GM18498 (cell line): Measurements from ENCODE around the gene DOCK2.
A peak's percentile ranks its signal among the peaks of the same experiment; 100 is the strongest.
"Not testable (repeated sequence)": the region's sequence is repeated elsewhere in the genome, so short reads cannot be mapped to it uniquely, and the experiment has no call there.

Experiments used
- ATAC-seq: cut with Tn5 transposase; IDR thresholded peaks from one replicate; pipeline ENCODE4 v1.9.1; 2021; ENCODE audit warnings: mild to moderate bottlenecking, moderate library complexity; ENCODE audit not compliant: unreplicated experiment

The DOCK2 gene

DNA sequence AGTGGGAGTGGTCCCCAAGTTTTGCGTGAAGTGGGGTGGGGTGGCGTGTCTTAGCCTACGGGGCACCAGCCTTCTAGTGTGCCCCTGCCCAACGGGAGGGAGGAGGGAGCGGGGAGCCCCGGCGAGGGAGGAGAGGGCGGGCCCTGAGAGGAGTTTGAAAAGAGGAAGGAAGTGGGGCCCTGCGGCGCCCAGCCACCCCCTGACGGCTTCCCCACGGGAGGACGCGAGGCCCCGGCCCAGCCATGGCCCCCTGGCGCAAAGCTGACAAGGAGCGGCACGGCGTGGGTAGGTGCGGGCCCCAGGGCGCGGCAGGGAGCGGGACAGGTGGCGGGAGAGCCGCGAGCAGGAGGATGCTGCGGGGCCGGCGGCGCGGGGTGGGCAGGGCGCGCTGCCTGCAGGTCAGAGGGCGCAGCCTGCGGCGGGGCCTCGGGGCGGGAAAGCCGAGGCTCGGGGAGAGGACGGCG, at the start of gene DOCK2:
Gene DOCK2 (plus strand): TSS at position 191 of the 464 bp plus-strand sequence. CDS start 52 bp downstream, at position 243.
- peak; percentile 94 for ATAC-seq

DNA sequence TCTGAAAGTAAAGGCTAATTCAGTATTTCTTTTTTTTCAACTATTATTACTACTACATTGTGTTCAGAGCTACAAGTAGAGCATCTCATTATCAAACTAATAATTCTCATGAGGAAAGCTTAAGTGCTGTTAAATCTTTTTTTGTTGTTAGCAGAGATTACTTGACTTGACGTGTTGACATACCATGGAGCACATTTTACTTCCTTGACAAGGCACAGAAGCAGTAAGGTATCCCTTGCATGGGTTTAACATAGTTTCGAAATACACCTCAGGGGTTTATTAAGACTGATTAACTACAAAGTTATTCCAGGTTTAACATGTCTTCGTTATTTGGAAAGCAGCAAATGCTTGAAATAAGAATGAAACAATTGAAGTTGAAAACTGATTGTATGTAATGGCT, 46.5 kb upstream of the DOCK2 start:
- no peak for ATAC-seq

DNA sequence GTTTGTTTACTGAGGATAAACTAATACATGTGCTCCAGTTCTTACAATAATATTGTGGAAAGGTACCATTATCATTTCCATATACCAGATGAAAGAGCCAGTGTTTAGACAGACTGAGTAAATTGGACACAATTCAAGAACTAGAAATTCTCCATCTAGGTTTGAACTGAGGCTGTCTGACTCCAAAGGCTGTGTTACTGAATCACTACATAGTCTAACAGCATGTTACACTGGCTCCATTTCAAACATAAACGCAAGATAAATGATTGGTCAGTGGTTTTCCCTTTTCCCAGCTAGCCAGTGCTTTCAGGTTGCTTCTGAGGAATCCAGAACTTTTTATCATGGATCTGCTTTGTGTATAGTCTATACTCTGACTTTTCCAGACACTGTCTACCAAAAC, 45.4 kb upstream of the DOCK2 start:
- no peak for ATAC-seq

DNA sequence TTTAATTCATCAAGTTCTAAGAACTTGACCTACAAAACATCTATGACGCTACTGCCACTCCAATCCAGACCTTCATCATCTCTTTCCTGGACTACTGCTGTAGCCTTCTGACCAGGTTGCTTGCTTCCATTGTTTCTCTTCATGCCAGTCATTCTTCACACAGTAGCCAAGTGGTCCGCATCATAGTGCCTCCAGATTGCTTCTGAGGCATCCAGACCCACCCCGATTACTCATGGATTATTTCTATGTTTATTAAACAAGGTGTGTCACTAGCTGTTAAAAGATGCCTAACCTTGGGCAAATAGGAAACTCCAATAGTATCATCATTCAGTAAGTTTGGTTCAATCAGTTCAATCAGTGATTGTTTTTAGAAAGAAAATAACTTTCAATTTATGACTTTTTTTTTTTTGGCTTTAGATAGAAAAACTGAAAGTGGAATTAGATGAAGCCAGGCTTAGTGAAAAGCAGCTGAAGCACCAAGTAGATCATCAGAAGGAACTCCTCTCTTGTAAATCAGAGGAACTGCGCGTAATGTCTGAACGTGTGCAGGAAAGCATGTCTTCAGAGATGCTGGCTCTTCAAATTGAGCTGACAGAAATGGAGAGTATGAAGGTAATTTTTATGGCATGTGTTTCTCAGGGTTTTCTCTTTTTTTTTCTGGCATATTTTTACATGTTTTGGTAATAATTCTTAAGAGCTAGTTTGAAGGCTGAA, 44.0 kb upstream of the DOCK2 start:
- no peak for ATAC-seq

DNA sequence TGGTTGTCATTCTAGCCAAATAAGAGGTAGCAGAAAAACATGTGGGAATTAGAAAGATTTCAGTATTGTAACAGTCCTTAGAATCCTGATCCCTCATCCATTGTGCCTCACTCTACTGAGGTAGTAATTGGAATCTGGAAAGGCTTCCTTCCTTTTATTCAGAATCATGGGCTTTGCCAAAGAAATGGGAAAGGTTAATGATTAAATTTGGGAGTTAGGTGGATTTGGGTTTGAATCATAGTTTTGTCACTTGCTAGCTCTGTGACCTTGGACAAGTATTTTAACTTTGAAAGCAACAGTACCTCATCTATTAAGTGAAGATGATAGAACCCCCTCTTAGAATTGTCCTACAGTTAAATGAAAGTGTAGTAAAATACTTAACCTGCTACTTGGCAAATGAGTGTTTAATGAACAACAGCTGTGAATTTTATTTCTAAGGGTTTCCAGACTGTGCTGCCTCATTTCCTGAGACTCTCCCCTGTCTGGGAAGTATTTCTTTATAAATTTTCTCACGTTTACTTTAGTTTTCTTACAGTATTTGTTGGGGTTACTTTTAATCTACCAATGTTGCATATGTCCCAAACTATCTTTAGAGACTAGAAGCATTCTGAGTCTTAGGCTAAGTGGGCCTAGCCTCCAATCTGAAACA, 41.8 kb upstream of the DOCK2 start:
- ATAC-seq: no peak

DNA sequence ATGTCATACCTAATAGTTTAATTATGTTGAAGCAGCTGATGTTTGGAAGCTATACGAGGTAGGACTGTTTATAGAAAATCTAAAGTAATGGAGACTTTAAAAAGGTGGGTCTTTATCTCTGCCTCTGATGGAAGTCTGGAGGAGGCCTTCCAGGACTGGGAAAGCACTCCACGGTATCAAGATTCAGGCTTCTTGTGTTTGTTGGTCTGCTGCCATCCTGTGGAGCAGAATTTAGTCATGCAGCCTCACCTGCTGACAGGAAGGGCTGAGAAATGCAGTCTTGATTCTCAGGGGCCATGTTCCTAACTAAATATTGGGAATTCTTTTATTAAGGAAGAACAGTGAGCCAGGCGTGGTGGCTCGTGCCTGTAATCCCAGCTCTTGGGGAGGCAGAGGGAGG, 37.6 kb upstream of the DOCK2 start:
- ATAC-seq: no peak

DNA sequence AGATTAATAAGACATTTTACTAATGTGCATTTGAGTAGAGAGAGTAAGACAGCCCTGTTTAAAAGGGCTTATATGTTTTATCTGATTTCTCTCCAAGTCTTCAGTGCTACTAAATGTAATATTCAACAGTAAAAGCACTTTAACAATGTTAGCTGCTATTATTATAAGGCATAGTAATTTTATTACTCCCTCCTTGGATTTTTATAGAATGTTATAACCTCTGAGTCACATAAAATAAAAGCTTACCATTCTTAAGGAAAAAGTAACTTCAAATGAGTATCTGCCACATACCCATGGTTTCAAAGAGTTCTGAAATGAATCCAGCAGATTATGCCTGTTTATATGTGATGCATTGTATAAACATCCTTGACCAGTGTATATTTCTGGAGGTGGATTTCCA, 34.5 kb upstream of the DOCK2 start:
- no peak for ATAC-seq

DNA sequence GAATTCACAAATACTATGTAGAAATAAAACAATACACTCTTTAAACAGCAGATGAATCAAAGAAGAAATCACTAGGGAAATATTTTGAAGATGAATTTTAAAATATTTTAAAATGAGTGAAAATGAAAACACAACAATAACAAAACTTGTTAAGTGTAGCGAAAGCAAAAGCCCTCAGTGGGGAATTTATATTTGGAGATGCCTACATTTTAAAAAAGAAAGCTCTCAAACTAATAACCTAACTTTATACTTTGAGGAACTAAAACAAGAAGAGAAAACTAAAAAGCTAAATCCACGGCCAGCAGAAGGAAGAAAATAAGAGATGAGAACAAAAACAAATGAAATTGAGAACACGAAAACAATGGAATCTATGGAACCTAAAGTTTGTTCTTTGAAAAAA, 30.8 kb upstream of the DOCK2 start:
- no peak for ATAC-seq

DNA sequence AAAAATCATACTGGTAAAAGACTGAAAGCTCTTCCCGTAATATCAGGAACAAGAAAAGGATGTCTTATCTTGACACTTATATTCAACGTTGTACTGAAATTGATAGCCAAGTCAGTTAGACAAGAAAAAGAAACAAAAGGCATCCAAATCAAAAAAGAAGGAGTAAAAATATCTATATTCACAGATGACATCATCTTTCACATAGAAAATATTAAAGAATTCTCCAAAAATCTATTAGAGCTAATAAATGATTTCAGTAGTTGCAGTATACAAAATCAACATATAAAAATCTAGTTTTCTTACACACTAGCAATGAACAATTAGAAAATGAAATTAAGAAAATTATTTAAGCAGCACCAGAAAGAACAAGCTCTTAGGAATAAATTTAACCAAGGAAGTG, 29.2 kb upstream of the DOCK2 start:
- ATAC-seq: no peak

DNA sequence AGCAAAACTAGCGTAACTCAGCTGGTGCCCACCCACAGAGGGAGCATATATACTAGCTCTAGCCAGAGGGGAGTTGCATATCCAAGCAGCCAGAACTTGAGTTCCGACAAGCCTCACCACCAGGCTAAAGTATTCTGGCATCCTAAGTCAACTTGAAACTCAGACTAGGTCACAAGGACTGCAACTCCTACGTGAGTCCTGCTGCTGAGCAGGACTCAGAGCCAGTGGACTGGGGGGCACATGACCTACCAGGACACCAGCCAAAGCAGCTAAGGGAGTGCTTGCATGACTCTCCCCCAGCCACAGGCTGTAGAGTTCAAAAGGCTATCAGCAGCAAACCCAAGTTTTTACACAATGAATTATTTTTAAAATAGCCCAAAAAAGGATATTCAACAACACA, 27.4 kb upstream of the DOCK2 start:
- ATAC-seq: no peak

DNA sequence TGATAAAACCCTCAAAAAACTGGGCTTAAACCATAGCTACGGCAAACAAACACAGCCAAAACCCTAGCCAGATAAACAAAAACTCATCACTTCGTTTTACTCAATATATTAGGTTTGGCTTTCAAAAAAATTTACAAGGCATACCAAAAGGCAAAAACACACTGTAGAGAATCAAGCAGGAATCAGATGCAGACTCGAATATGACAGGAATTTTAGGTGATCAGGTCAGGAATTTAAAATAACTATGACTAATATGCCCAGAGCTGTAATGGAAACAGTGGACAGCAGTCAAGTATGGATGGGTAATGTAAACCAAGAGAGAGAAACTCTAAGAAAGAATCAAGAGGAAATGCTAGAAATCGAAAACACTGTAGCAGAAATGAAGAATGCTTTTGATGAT, 26.5 kb upstream of the DOCK2 start:
- ATAC-seq: no peak

DNA sequence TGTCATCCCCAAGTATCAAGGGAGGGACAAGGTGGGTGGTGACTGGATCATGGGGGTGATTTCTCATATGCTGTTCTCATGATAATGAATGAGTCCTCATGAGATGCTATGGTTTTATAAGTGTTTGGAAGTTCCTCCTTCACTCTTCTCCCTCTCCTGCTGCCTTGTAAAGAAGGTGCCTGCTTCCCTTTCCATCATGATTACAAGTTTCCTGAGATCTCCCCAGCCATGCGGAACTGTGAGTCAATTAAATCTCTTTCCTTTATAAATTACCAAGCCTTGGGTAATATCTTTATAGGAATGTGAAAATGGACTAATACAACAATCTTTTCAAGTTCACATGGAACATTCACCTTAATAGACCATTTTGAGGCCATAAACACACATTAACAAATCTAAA, 21.5 kb upstream of the DOCK2 start:
- no peak for ATAC-seq

DNA sequence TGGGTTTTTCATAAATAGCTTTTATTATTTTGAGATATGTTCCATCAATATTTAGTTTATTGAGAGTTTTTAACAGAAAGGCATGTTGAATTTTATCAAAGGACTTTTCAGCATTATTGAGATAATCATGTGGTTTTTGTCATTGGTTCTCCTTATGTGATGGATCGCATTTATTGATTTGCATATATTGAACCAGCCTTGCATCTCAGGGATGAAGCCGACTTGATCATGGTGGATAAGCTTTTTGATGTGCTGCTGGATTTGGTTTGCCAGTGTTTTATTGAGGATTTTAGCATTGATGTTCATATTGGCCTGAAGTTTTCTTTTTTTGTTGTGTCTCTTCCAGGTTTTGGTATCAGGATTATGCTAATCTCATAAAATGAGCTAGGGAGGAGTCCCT, 12.8 kb upstream of the DOCK2 start:
- ATAC-seq: not testable (repeated sequence)

DNA sequence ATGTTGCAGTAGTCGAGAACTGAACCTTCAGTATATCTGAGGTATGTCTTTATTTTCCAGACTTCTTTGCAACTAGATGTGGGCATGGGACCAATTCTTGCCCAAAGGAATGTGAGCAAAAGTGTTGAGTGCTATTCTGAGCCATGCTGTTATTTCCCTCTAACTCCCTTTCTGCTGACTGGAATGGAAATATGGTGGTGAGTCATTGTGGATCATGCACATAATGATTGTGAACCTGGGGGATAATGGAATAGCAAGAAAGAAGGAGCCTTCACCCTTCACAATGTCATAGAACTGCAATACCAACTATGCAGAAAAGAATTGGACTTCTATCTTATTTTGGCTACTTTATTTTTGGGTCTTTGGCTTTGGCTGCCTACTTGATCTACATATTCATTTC, 10.3 kb upstream of the DOCK2 start:
- ATAC-seq: no peak

DNA sequence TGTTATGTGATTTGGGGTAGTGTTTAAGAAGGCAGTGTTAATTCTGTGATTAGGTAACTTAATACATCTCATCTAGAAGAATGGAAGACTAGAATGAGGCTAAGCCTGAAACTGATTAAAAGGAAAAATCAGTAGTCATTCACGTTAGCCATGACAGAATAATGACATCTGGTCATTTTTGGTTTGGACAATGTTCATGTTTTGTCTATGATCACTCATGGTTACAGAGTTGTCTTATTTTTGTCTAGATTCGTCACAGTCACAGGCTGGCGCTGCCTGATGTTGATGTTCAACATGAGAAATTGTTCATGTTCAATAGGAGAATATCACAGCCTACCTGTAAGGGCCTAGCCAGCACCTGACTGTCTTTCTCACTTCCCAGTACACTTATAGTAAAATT, 9.5 kb upstream of the DOCK2 start:
- no peak for ATAC-seq

DNA sequence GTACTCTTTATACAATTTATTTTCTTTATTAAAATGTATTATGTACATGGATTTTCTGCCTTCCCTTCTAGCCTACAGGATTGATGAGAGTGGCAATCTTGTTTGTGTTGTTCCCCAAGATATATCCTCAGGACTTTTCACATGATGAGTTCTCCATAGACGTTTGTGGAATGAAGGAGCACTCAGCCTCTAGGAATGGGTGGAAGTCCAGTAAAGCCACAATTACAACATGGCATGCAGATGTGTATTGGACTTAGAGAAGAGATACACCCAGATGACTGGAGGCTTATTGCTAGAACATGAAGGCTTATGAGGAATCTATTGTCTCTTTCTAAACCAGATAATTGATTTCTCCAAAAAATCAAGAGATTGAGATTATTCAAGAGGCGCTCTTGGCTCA, 8.2 kb upstream of the DOCK2 start:
- ATAC-seq: no peak

DNA sequence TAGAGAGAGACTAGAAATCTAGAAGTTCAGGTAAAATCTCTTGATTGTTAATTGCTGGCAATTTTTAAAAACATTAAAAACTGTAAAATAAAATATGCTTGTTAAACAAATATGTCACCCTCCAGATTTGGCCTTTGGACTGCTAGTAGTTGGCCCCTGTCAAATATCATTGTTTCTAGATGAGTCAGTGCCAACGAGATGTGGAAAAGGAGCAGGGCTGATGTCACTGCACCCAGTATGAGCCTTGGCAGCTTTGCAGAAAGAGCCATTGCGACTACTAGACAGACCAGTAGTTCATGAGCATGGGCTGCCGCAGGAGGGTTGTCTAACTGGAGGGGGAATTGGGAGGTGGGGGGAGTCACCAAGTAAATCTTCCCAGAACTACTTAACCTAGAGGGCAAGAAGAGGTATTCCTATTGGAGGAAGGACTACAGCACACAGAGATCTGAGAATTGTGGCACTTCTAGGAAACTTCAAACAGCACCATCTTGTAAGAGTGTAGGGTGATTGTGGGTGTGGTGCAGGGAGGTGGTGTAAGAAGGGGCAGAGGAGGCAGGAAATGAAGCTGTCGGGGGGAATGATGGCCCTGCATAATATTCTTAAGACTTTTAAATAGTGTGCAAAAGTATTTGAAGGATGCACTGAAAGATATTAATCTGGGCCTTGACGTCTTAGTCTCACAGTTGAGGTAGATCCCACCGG, 7.1 kb upstream of the DOCK2 start:
- ATAC-seq: no peak

DNA sequence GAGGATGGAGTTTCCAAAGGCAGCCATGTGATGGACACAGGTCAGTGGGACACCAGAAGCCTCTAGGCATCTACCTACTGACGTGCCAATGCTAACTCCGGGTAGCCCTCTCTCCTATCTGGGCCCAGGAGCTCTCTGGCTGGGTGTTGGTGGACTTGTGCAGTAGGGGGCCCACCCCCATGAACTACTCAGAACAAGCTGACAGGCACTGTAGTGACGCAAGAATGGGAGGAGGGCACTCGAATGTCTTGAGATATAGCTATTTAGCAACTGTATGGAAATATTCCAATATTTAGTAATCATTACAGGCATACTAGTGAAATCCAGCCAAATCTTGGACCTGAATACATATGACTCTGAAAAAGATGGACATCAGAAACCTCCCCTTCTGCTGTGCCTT, 5.7 kb upstream of the DOCK2 start:
- no peak for ATAC-seq

DNA sequence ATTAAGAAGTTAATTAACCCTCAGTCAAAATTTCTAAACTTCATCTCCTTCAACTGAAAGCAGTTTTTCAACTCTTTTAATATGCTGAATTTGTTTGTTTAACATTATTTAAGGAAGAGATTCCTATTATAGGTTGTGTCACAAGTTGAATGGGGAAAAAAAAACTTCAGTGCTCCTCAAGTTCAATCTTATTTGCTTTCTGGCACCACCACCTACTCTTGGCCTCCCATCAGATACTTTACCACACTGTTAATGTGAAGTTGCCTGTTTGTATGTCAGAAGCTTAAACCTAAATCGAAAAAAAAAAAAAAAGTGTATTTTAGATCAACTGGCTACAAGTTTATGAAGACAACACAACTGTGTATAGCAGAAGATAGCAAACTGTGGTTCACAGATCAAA, 4.1 kb upstream of the DOCK2 start:
- ATAC-seq: no peak

DNA sequence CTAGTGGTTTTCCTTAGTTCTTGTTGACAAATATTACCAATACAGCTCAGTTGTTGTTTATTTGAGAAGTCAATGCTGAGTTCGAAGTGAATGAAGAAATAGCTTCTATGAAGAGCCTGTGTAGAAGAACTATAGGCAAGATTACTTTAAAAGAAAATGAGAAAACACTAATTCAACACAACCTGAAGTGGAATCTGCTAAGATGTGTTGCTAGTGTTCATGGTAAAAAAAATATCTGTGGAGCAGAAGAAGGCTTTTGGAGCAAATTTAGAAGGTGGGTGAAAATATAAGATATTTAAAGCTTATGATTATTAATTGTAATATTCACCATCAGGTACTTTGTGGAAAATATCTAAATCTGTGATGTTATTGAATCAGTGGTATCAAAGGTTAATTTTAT, 2.5 kb upstream of the DOCK2 start:
- no peak for ATAC-seq

DNA sequence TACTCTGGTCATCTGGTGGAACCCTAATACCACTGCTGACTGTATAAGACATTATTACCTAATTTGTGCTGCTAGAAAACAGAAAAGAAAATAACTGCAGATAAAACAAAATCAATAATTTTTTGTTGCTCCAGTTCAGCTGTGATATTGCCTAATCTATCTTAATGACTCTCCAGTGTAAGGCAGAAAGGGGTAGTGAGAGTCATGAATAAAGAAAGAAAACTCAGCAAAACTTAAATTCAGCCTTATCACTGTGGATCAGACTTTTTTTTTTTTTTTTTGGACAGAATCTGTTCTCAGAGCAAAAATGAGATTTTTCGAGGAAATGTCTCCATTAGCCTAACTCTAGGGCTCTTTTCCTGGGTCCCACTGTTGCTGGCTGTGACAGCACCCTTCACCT, 1.1 kb upstream of the DOCK2 start:
- no peak for ATAC-seq

DNA sequence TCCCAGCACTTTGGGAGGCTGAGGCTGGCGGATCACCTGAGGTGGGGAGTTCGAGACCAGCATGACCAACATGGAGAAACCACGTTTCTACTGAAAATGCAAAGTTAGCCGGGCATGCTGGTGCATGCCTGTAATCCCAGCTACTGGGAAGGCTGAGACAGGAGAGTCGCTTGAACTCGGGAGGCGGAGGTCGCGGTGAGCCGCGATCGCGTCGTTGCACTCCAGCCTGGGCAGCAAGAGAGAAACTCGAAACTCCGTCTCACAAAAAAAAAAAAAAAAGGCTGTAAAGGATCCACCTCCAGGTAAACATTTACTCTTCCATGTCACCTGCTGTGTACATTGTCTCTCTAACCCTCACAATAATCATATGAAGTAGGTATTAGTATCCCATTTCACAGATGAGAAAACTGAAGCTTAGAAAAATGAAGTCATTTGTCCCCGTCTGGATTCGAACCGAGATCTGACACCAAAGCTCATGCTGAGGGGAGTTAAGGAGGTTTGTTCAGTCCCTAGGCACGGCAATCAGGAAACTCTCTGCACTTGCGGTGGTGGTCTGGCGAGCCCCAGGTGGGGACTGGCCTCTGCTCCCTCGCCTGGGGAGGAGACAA, 494 bp upstream of the DOCK2 start:
- no peak for ATAC-seq
